ENCODE measurements around the gene RBM15.

DNA sequence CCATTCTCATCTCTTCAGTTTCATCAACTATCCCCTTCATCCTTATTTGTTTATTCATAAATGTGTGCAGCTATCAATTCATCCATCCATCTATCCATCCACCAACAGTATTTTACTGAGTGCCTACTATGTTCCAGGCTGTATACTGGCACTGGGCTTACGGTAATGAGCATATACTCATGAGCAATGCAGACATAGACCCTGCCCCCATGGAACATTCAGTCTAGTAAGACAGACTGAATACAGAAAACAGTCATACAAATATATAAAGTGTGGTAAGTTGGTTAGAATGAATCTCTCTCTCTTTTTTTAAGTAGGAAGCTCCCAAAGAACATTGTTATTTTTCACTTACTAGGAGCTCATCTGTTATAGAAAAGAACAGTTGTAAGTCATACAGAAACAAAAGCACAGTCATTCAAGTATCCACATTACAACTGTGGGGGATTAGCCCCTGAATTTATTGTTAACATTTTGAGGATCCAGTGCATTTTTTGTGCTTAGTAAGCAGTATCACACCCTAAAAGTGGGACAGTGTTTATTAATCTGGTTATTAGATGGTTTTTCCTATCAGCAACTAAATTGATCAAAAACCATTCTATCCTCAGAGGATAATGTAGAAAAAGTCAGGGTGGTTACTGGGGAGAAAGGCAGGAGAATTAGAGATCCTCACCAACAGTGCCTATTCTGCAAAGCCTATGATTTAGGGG, 48.0 kb downstream of the RBM15 start:
- TF ChIP-seq, protein P1, sequence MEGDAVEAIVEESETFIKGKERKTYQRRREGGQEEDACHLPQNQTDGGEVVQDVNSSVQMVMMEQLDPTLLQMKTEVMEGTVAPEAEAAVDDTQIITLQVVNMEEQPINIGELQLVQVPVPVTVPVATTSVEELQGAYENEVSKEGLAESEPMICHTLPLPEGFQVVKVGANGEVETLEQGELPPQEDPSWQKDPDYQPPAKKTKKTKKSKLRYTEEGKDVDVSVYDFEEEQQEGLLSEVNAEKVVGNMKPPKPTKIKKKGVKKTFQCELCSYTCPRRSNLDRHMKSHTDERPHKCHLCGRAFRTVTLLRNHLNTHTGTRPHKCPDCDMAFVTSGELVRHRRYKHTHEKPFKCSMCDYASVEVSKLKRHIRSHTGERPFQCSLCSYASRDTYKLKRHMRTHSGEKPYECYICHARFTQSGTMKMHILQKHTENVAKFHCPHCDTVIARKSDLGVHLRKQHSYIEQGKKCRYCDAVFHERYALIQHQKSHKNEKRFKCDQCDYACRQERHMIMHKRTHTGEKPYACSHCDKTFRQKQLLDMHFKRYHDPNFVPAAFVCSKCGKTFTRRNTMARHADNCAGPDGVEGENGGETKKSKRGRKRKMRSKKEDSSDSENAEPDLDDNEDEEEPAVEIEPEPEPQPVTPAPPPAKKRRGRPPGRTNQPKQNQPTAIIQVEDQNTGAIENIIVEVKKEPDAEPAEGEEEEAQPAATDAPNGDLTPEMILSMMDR (IDR thresholded peaks at IDR 0.05 in 8 of 11, conservative IDR thresholded peaks at IDR 0.05 in 3 of 11), result no peak
- no peak for TF ChIP-seq POLR2AphosphoS5 (IDR thresholded peaks at IDR 0.05)

Measured in spleen (tissue), 7 donors.